Measurements from ENCODE around the gene INSL3.

Gene INSL3

GRCh38 chr19:17811103-17811502 lies 10.2 kb downstream of the INSL3 start:
- H3K27me3 ChIP-seq (ENCODE audit: insufficient read depth, low read length), result peaks cover under 1% of the 10 kb centered on the region; the same call in 1 of the 2 replicates
- no peaks in the 10 kb centered on the region for H3K79me2 ChIP-seq (ENCODE audit: insufficient read depth, low read length)
- H3K9ac ChIP-seq (ENCODE audit: low read length), result no peak overlapping the region
- H3K4me1 ChIP-seq (ENCODE audit: insufficient read depth, low read length, severe bottlenecking), result no peaks in the 10 kb centered on the region
- H3K36me3 ChIP-seq (ENCODE audit: insufficient read depth, low read length), result no peaks in the 10 kb centered on the region
- H2AFZ ChIP-seq (ENCODE audit: low read length), result no peak overlapping the region
- no peaks in the 10 kb centered on the region for H3K9me3 ChIP-seq (ENCODE audit: low read length)
- H4K20me1 ChIP-seq (ENCODE audit: insufficient read depth, low read length), result no peaks in the 10 kb centered on the region
- H3K27ac ChIP-seq (ENCODE audit: low read depth, low read length, poor library complexity, severe bottlenecking), result no peak overlapping the region
- H3K4me2 ChIP-seq (ENCODE audit: low read length), result no peak overlapping the region
- TF ChIP-seq CTCF (IDR thresholded peaks at IDR 0.05; ENCODE audit: low read length) (no peak), EZH2 (IDR thresholded peaks at IDR 0.05; ENCODE audit: borderline replicate concordance, low read length) (no peak)
- no peaks in the 10 kb centered on the region for H3K9me2 ChIP-seq (ENCODE audit: low read depth, low read length)
- no peak overlapping the region for H3K4me3 ChIP-seq (ENCODE audit: low read depth, low read length, poor library complexity, severe bottlenecking)
- no peaks in the 10 kb centered on the region for H3F3A ChIP-seq (ENCODE audit: insufficient read depth, low read length)

GRCh38 chr19:17807731-17808316 lies 13.5 kb downstream of the INSL3 start:
- no peaks in the 10 kb centered on the region; the same call in 1 of the 2 replicates for H3K27me3 ChIP-seq (ENCODE audit: insufficient read depth, low read length)
- no peak overlapping the region for H3K4me3 ChIP-seq (ENCODE audit: low read depth, low read length, poor library complexity, severe bottlenecking)
- H3F3A ChIP-seq (ENCODE audit: insufficient read depth, low read length), result no peaks in the 10 kb centered on the region
- no peaks in the 10 kb centered on the region for H4K20me1 ChIP-seq (ENCODE audit: insufficient read depth, low read length)
- H3K27ac ChIP-seq (ENCODE audit: low read depth, low read length, poor library complexity, severe bottlenecking), result no peak overlapping the region
- no peaks in the 10 kb centered on the region for H3K9me3 ChIP-seq (ENCODE audit: low read length)
- no peaks in the 10 kb centered on the region for H3K79me2 ChIP-seq (ENCODE audit: insufficient read depth, low read length)
- no peaks in the 10 kb centered on the region for H3K4me1 ChIP-seq (ENCODE audit: insufficient read depth, low read length, severe bottlenecking)
- no peak overlapping the region for H3K9ac ChIP-seq (ENCODE audit: low read length)
- no peak overlapping the region for H3K4me2 ChIP-seq (ENCODE audit: low read length)
- H3K36me3 ChIP-seq (ENCODE audit: insufficient read depth, low read length), result no peaks in the 10 kb centered on the region
- H2AFZ ChIP-seq (ENCODE audit: low read length), result no peak overlapping the region
- no peak for TF ChIP-seq EZH2 (IDR thresholded peaks at IDR 0.05; ENCODE audit: borderline replicate concordance, low read length)
- TF ChIP-seq CTCF (IDR thresholded peaks at IDR 0.05; ENCODE audit: low read length), result no peak
- H3K9me2 ChIP-seq (ENCODE audit: low read depth, low read length), result no peaks in the 10 kb centered on the region

GRCh38 chr19:17806945-17807344 lies 14.4 kb downstream of the INSL3 start:
- H3K79me2 ChIP-seq (ENCODE audit: insufficient read depth, low read length), result no peaks in the 10 kb centered on the region
- no peaks in the 10 kb centered on the region for H3K4me1 ChIP-seq (ENCODE audit: insufficient read depth, low read length, severe bottlenecking)
- no peak overlapping the region for H3K4me2 ChIP-seq (ENCODE audit: low read length)
- H3K9me3 ChIP-seq (ENCODE audit: low read length), result no peaks in the 10 kb centered on the region
- TF ChIP-seq EZH2 (IDR thresholded peaks at IDR 0.05; ENCODE audit: borderline replicate concordance, low read length) (no peak), CTCF (IDR thresholded peaks at IDR 0.05; ENCODE audit: low read length) (no peak)
- H3K4me3 ChIP-seq (ENCODE audit: low read depth, low read length, poor library complexity, severe bottlenecking), result no peak overlapping the region
- no peaks in the 10 kb centered on the region for H3K9me2 ChIP-seq (ENCODE audit: low read depth, low read length)
- H3K36me3 ChIP-seq (ENCODE audit: insufficient read depth, low read length), result no peaks in the 10 kb centered on the region
- no peaks in the 10 kb centered on the region for H3F3A ChIP-seq (ENCODE audit: insufficient read depth, low read length)
- H3K27me3 ChIP-seq (ENCODE audit: insufficient read depth, low read length), result no peaks in the 10 kb centered on the region; the same call in 1 of the 2 replicates
- H4K20me1 ChIP-seq (ENCODE audit: insufficient read depth, low read length), result no peaks in the 10 kb centered on the region
- no peak overlapping the region for H2AFZ ChIP-seq (ENCODE audit: low read length)
- no peak overlapping the region for H3K9ac ChIP-seq (ENCODE audit: low read length)
- H3K27ac ChIP-seq (ENCODE audit: low read depth, low read length, poor library complexity, severe bottlenecking), result no peak overlapping the region

All from OCI-LY1 (cell line).